Thoracic aorta (tissue), 2 donors: ENCODE data around the gene TSEN54. TPM values are rescaled to one million over a fixed set of nuclear protein-coding genes. Genes with fewer than 3 reads are reported as not detected.
A peak's percentile ranks its signal among the peaks of the same experiment; 100 is the strongest.

Experiments used
- ATAC-seq: fragments of 150-250 bp; one replicate; pipeline ENCODE4 v1.8.0; 2017; ENCODE audit warnings: low read depth; ENCODE audit not compliant: insufficient number of reproducible peaks, low FRiP score
- DNase-seq: peaks from one replicate; pipeline ENCODE4 v3.0.0-alpha.2; 2020; ENCODE audit warnings: low spot score
- H3K27ac ChIP-seq, 2 donors: fragments of 200-600 bp; sonication (generic); 1 replicate in 1 of 2; 2 replicates in 1 of 2; pipeline ENCODE4 v1.5.1; 2016; ENCODE audit warnings: mild to moderate bottlenecking in 2 of 2, moderate library complexity in 2 of 2
- H3K27me3 ChIP-seq: fragments of 200-600 bp; sonication (generic); replicated peaks from 2 replicates; pipeline ENCODE4 v1.6.0; 2016; ENCODE audit warnings: mild to moderate bottlenecking; ENCODE audit not compliant: insufficient read depth
- H3K36me3 ChIP-seq: fragments of 200-600 bp; sonication (generic); one replicate; pipeline ENCODE4 v1.5.1; 2016
- H3K4me1 ChIP-seq, 2 donors: fragments of 200-600 bp; sonication (generic); 1 replicate in 1 of 2; 2 replicates in 1 of 2; pipeline versions ENCODE4 v1.5.1 to v1.6.0; 2016; ENCODE audit warnings: low read depth in 2 of 2, mild to moderate bottlenecking in 1 of 2; ENCODE audit not compliant: control insufficient read depth in 1 of 2
- H3K4me3 ChIP-seq: fragments of 200-600 bp; sonication (generic); 2 replicates; pipeline ENCODE4 v1.5.1; 2016; ENCODE audit warnings: mild to moderate bottlenecking
- H3K9me3 ChIP-seq: fragments of 200-600 bp; sonication (generic); 2 replicates; pipeline ENCODE4 v1.5.1; 2016
- total RNA-seq, 2 donors: library from RNA; depleted of rRNA; stranded (reverse); fragments of >200 nt; gene quantifications; one replicate each; pipeline versions ENCODE4 v1.1.0 to v1.2.3, GENCODE V29; 2016
- TF ChIP-seq, protein P1 (sequence below): fragments of 200-600 bp; sonication (generic); IDR thresholded peaks from one replicate; pipeline ENCODE4 v1.5.1; 2019; ENCODE audit warnings: antibody characterized with exemption

The TSEN54 gene
- total RNA-seq, 2 donors from 2014 or later: 17.1 to 48.6 TPM

GRCh38 chr17:75488693-75489510, 27.4 kb upstream of the TSEN54 start:
- no peak for DNase-seq
- H3K4me1 ChIP-seq: peaks cover 0 to 25% of the 10 kb centered on the region in 2 donors
- H3K4me3 ChIP-seq: no peak overlapping the region
- no peaks in the 10 kb centered on the region for H3K27me3 ChIP-seq
- H3K27ac ChIP-seq: no peak overlapping the region
- TF ChIP-seq, protein P1, sequence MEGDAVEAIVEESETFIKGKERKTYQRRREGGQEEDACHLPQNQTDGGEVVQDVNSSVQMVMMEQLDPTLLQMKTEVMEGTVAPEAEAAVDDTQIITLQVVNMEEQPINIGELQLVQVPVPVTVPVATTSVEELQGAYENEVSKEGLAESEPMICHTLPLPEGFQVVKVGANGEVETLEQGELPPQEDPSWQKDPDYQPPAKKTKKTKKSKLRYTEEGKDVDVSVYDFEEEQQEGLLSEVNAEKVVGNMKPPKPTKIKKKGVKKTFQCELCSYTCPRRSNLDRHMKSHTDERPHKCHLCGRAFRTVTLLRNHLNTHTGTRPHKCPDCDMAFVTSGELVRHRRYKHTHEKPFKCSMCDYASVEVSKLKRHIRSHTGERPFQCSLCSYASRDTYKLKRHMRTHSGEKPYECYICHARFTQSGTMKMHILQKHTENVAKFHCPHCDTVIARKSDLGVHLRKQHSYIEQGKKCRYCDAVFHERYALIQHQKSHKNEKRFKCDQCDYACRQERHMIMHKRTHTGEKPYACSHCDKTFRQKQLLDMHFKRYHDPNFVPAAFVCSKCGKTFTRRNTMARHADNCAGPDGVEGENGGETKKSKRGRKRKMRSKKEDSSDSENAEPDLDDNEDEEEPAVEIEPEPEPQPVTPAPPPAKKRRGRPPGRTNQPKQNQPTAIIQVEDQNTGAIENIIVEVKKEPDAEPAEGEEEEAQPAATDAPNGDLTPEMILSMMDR: no peak
- no peaks in the 10 kb centered on the region for H3K9me3 ChIP-seq
- no peak for ATAC-seq
- peaks cover 26% of the 10 kb centered on the region for H3K36me3 ChIP-seq

DNA sequence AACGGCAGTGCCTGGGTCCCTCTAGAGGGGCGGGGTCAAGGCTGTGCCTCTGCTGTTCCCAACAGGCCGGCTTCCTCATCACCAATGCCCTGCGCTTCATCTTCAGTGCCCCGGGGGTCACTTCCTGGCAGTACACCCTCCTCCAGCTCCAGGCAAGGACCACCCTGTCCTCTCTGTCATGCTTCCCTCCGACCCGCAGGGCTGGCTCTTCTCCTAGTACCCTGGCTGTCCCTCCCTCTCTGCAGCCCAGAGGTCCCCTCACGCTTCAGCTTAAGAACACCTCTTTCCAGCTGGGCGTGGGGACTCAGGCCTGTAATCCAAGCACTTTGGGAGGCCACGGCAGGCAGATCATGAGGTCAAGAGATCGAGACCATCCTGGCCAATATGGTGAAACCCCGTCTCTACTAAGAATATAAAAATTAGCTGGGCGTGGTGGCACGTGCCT, 26.8 kb upstream of the TSEN54 start:
- H3K4me3 ChIP-seq: no peak overlapping the region
- TF ChIP-seq, protein P1: no peak
- DNase-seq: no peak
- no peaks in the 10 kb centered on the region for H3K27me3 ChIP-seq
- no peak overlapping the region for H3K27ac ChIP-seq
- peaks cover 0 to 25% of the 10 kb centered on the region in 2 donors for H3K4me1 ChIP-seq
- no peak for ATAC-seq
- no peaks in the 10 kb centered on the region for H3K9me3 ChIP-seq
- peaks cover 32% of the 10 kb centered on the region for H3K36me3 ChIP-seq

DNA sequence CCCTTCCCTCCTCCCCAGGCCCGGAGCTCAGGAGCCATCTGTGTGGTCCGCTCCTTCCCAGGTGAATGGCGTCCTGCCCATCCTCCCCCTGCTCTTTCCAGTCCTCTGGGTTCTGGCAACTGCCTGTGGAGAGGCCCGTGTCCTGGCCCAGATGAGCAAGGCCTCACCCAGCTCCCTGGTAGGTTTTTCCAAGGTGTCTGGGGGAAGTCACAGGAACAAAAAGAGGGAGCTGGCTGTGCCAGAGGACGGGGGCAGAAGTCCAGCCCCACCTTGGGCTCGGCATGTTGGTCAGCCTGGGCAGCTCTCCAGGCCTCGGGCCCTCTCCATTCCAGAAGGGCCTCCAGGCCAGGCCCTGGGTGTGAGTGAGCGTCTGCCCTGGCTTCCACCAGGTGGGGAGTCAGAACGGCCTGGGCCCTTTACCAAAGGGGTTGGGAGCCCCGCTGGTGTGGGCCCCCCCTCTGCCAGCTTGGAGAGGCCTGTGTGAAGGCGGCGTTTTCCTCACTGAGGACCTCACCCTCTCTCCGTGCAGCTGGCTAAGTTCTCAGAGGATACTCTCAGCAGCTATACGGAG, 26.1 kb upstream of the TSEN54 start:
- TF ChIP-seq, protein P1: no peak
- H3K4me3 ChIP-seq: no peak overlapping the region
- H3K9me3 ChIP-seq: no peaks in the 10 kb centered on the region
- H3K4me1 ChIP-seq: peaks cover 0 to 25% of the 10 kb centered on the region in 2 donors
- H3K27ac ChIP-seq: peak overlapping the region in 1 of 2 donors; percentile 32
- DNase-seq (no peak), ATAC-seq (no peak)
- H3K27me3 ChIP-seq: no peaks in the 10 kb centered on the region
- H3K36me3 ChIP-seq: peaks cover 39% of the 10 kb centered on the region

DNA sequence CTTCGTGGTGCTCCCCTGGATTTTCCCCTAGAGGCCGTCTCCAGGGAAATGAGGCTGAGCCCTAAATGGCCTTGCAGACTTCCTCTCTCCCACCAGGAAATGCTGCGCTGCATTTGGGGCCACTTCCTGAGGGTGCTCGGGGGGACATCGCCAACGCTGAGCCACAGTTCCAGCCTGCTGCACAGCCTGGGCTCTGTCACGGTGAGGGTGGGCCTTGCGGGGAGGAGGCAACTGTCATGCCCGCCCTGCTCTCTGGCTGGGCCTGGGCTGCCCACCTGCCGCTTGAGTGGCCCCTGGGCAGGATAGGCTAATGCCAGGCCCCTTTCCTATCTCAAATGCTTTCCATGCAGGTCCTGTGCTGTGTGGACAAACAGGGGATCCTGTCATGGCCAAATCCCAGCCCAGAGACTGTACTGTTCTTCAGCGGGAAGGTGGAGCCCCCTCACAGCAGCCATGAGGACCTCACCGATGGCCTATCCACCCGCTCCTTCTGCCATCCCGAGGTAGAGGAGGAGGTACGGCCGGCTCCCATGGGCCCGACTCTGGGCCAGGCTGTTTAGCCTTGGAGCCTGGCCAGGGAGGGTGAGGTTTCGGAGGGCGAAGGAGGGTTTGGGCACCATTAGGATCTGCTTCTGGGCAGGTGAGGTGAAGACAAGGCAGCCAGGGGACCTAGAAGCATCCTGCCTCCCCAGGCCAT, 25.2 kb upstream of the TSEN54 start:
- no peak overlapping the region for H3K4me3 ChIP-seq
- peaks cover 0 to 25% of the 10 kb centered on the region in 2 donors for H3K4me1 ChIP-seq
- no peaks in the 10 kb centered on the region for H3K9me3 ChIP-seq
- no peaks in the 10 kb centered on the region for H3K27me3 ChIP-seq
- H3K36me3 ChIP-seq: peaks cover 46% of the 10 kb centered on the region
- TF ChIP-seq, protein P1: no peak
- no peak for DNase-seq
- ATAC-seq: no peak
- no peak overlapping the region for H3K27ac ChIP-seq

DNA sequence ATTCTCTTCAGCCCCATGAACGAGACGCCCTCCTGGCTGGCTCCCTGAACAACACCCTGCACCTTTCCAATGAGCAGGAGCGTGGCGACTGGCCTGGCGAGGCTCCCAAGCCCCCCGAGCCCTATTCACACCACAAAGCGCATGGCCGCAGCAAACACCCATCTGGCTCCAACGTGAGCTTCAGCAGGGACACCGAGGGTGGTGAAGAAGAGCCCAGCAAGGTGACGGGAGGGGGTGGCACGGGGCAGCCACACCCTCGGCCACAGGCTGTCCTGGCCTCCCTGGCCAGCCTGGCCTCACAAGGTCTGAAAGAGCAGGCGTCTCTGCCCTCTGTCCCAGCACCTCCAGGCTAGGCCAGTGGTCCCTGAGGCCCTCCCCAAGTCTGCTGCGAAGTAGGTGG, 24.6 kb upstream of the TSEN54 start:
- Histone ChIP-seq H3K4me3 (no peak overlapping the region), H3K27me3 (no peaks in the 10 kb centered on the region), H3K36me3 (peaks cover 52% of the 10 kb centered on the region), H3K27ac (no peak overlapping the region), H3K9me3 (no peaks in the 10 kb centered on the region), H3K4me1 (peaks cover 0 to 24% of the 10 kb centered on the region in 2 donors)
- DNase-seq: no peak
- no peak for ATAC-seq
- TF ChIP-seq, protein P1: no peak
